NCI-H526 treated with DMSO at 0.1 percent for 48 hours (cell line): Measurements from ENCODE around the gene NTNG1.

Source experiments
- DNase-seq: peaks from one replicate; lab custom pipeline; 2025; lab: John Stamatoyannopoulos, UW

NTNG1 gene

DNA sequence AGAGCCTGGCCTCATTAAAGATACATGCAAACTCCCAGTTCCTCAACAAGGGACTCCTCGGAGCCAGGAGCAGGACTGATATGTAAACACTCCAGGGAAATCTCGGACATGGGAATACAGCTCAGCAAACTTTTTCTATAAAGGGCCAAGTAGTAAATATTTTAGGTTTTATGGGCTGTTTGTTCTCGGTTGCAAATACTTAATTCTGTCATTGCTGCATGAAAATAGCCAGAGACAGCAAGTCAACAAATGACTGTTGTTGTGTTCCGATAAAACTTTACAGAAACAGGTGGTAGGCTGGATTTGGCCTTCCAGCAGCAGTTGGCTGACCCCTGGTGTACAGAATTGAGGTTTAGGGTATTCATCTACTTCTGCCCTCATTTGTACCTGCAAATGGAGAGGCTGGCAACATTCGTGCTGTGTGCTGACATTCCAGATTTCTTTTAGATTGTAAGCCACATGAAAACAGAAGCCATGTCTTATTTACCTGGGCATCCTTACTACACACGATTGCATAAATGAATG, 360.3 kb downstream of the NTNG1 start:
- DNase-seq, result no peak

- no peak for DNase-seq
Observed at GRCh38 chr1:107510347-107510746, 369.5 kb downstream of the NTNG1 start.

DNA sequence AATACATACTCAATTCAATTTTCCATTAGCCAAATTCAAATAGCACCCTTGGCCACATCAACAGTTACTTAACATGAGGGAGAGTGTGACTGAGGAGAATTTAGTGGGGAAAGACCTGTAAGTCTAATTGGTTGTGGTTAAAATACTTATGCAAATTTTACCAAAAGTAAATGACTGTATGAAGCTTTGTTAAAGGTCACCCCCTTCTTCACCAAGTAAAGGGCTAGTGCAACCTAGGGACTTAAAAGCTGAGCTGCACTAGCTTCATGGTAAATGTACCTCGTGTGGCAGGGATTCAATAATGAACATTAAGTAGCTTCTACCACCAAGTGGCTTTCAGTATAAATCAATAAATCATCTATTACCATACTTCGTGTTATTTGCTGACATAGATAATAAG, 372.0 kb downstream of the NTNG1 start:
- DNase-seq, result no peak

- no peak for DNase-seq
Observed at GRCh38 chr1:107514841-107515240, 374.0 kb downstream of the NTNG1 start.

DNA sequence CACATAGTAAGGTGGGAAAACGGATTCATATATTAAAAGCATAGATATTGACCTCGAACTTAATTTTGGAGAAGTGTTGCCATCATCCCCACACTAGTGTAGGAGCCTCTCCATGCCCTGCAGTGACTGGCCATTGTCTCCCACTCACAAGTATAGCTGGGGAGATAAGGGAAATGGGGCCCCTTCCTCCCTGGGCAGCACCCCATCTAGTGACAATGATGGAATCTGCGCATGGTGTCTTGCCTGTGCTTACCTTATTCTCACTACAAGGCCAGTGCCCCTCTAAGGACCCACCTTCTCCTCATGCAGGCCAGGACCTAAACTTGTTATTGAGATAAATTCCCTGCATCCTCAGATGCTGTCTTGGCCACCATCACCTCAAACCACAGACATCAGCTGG, 374.9 kb downstream of the NTNG1 start:
- no peak for DNase-seq

DNA sequence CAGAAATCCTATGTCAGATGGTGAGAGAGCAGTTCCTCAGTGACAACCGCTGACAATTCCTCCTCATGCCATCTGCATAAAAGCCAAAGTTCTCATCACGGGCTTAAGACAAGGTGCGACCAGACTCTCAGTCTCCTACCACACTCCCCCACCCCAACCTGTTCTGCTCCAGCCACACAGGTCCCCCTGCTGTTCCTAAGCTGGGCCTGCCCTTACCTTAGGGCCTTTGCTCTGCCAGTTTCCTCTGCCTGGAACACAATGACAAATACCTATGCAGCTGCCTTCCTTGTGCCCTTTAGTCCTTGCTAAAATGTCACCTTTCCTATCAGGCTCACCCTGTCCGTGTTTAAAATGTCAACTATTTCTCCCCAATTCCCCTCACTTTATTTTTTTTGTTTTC, 382.2 kb downstream of the NTNG1 start:
- DNase-seq, result no peak

DNA sequence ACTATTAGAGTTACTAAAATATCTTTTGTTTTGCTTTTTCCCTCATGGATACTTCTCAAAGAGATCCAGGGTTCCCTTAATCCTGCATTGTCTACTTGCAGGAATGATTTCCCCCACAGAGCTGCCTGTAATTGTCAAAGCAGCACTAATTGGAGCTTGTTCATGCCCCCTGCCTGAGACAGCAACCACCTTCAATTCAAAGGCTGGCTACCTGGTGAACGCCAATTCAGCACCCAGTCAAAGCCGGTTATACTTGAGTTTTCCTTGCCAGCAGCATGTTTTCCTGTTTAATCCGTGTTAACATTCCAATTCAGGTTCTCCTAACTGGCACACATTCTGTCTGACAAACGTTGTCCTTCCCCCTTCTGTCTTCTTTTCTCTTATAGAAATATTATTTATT, 382.9 kb downstream of the NTNG1 start:
- no peak for DNase-seq

DNA sequence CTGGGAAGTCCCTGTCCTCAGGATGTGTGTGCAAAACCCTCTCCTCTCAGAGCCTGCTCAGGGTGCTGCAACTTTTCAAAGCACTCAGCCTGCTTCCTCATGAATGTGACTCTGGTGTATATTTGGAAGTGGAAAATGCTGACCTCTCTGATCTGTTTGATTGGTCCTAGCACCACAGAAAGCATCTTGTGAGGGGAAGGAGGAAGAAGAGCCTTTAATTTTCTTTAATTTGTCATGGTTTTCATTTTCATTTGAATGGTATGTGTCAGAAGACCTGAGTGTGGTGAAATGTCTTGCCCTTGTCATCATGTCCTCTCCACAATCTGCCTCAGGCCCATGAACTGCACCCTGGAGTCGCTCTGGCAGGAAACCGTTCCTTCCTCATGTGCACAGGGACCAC, 383.5 kb downstream of the NTNG1 start:
- no peak for DNase-seq

GRCh38 chr1:107525145-107525544, 384.3 kb downstream of the NTNG1 start:
- no peak for DNase-seq

DNA sequence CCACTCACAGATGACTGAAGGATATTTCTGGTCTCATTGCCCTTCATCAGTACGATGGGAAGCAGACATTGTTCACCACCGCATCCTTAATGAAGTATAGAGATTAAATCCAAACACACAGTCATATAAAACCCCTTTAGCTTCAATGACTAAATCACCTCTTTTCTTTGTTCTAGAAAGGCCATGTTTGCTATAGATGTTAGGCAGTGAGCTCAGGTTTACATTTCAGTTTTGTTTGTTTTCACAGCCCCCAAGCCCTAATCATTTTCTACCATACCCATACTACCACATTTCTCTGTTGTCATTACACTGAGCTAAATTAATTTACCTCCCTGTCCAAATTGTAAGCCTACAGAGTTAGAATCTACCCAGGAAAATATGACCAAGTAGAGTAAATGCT, 385.1 kb downstream of the NTNG1 start:
- DNase-seq, result no peak

- DNase-seq, result no peak
Observed at GRCh38 chr1:107526524-107527198, 385.8 kb downstream of the NTNG1 start.

GRCh38 chr1:107529511-107530149, 388.8 kb downstream of the NTNG1 start:
- DNase-seq, result peak; percentile 65

DNA sequence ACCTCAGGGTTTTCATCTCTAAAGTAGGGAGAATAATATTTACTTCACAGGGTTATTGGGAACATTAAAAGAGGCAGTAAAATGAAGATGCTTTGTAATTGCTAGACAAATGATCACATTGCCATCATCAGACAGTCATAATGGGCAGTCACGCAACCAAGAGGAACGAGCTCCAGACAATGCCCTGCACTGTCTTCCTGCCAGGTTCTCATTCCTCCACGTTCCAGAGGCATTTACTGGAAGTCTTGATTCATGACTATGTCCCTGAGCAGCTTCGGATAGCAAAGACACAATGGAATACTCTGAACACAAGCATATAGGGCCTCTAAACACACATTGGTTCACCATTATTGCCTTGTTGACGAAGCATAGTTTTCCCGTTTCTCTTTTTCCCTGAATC, 389.7 kb downstream of the NTNG1 start:
- no peak for DNase-seq

- DNase-seq, result no peak
Observed at GRCh38 chr1:107531065-107531908, 390.4 kb downstream of the NTNG1 start.

DNA sequence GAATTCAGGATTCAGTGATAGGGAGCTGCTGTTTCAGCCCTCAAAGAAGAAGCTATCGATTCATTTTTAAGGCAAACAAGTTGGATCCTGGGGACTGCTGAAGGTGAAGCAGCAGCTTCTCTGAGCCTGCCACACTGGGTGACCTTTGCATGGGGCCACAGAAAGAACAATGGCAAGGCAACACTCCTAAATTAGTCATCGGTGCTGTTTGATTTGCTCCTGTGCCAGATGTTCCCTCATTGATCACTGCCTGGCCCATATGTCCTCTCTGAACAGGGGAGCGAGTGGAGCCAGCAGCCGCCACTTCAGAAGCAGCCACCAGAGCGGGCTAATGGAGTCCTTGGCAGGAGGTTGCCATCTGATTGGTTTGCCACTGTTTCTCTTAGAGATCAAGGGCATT, 391.5 kb downstream of the NTNG1 start:
- no peak for DNase-seq
